Panc1 (cell line): ENCODE measurements around the gene ELMOD3. TPM values are rescaled to one million over a fixed set of nuclear protein-coding genes. Genes with fewer than 3 reads are reported as not detected.
A peak's percentile ranks its signal among the peaks of the same experiment; 100 is the strongest.

Experiments
- ATAC-seq: fragments of 200-7000 bp; cut with Tn5 transposase; 2 replicates; pipeline ENCODE4 v1.9.1; 2020; ENCODE audit warnings: mild to moderate bottlenecking, moderate library complexity
- BruUV-seq: library from RNA; stranded (reverse); fragments of 400-500 nt; replicated peaks from 2 replicates; lab custom pipeline; 2021; lab: Mats Ljungman, UMichigan
- CTCF ChIA-PET: fragments of 300-600 bp; sonication (Branson Sonifier 250); formaldehyde crosslinking; loops from one replicate; lab custom pipeline; 2022; ENCODE audit warnings: antibody characterized with exemption; lab: Charles Lee
- POLR2A ChIA-PET: fragments of 300-600 bp; sonication (Branson Sonifier 250); formaldehyde crosslinking; loops from one replicate; lab custom pipeline; 2022; ENCODE audit warnings: antibody characterized with exemption; lab: Charles Lee
- DNase-seq: peaks from one replicate; pipeline ENCODE4 v3.0.0-alpha.2; 2010; ENCODE audit warnings: low read depth, low spot score
- H3K27ac ChIP-seq: 2 replicates; pipeline ENCODE4 v1.5.1; 2011; ENCODE audit warnings: mild to moderate bottlenecking, low read length, inconsistent platforms
- H3K27me3 ChIP-seq: fragments of 200-500 bp; sonication (Bioruptor generic); 2 replicates; pipeline ENCODE4 v1.6.0; 2014; ENCODE audit warnings: low read length, inconsistent platforms; ENCODE audit not compliant: control insufficient read depth, insufficient read depth
- H3K36me3 ChIP-seq: fragments of 200-500 bp; sonication (Bioruptor generic); 2 replicates; pipeline ENCODE4 v1.5.1; 2014; ENCODE audit warnings: inconsistent platforms, mild to moderate bottlenecking, low read length, moderate library complexity; ENCODE audit not compliant: control insufficient read depth, insufficient read depth
- H3K4me1 ChIP-seq: 2 replicates; pipeline ENCODE4 v1.5.1; 2011; ENCODE audit warnings: inconsistent platforms, mild to moderate bottlenecking, low read length, moderate library complexity; ENCODE audit not compliant: control insufficient read depth, insufficient read depth
- H3K4me3 ChIP-seq, 2 experiments: 2 replicates each; pipeline ENCODE4 v1.5.1; 2011 to 2012; ENCODE audit warnings: low read depth in 2 of 2, low read length in 2 of 2, mild to moderate bottlenecking in 2 of 2, inconsistent platforms in 1 of 2, moderate library complexity in 1 of 2
- H3K9me3 ChIP-seq: fragments of 200-500 bp; sonication (Bioruptor generic); 2 replicates; pipeline ENCODE4 v1.5.1; 2014; ENCODE audit warnings: low read depth, mild to moderate bottlenecking, inconsistent platforms, low read length, moderate library complexity; ENCODE audit not compliant: control insufficient read depth, insufficient read depth
- POLR2AphosphoS5 ChIP-seq: IDR thresholded peaks from 2 replicates; pipeline ENCODE4 v1.6.1; 2012; ENCODE audit warnings: mild to moderate bottlenecking, low read depth, low read length, moderate library complexity
- SIN3A ChIP-seq: IDR thresholded peaks from 2 replicates; pipeline ENCODE4 v1.6.1; 2012; ENCODE audit warnings: low read depth, mild to moderate bottlenecking, low read length, moderate library complexity, borderline replicate concordance; ENCODE audit not compliant: insufficient read depth
- TCF7L2 ChIP-seq: IDR thresholded peaks from 2 replicates; pipeline ENCODE4 v1.6.1; 2011; ENCODE audit warnings: mild to moderate bottlenecking, low read depth, low read length, inconsistent platforms
- in situ Hi-C: cut with HindIII; loops from 2 replicates; pipeline ENCODE4 v1.10.0; 2016; ENCODE audit warnings: low sequenced_read_pairs, low pct_unique_long_range_greater_than_20kb
- intact Hi-C: fragments of 100-400 bp; cut with micrococcal nuclease; formaldehyde crosslinking; loops from one replicate; pipeline ENCODE4 v1.10.0; 2022; ENCODE audit not compliant: unreplicated experiment
- total RNA-seq: library from RNA; stranded (reverse); gene quantifications from one replicate; pipeline ENCODE4 v1.2.1, GENCODE V29; 2021; ENCODE audit not compliant: unreplicated experiment
- TF ChIP-seq, protein P1 (sequence below), 2 experiments: IDR thresholded peaks; 2 replicates each; pipeline ENCODE4 v1.6.1; 2011 to 2012; ENCODE audit warnings: low read depth in 2 of 2, control low read depth in 1 of 2, low read length in 1 of 2, mild to moderate bottlenecking in 1 of 2, moderate library complexity in 1 of 2; ENCODE audit not compliant: insufficient read depth in 1 of 2

Gene ELMOD3
- total RNA-seq, 1 experiment from 2014 or later, result 14.8 TPM

DNA sequence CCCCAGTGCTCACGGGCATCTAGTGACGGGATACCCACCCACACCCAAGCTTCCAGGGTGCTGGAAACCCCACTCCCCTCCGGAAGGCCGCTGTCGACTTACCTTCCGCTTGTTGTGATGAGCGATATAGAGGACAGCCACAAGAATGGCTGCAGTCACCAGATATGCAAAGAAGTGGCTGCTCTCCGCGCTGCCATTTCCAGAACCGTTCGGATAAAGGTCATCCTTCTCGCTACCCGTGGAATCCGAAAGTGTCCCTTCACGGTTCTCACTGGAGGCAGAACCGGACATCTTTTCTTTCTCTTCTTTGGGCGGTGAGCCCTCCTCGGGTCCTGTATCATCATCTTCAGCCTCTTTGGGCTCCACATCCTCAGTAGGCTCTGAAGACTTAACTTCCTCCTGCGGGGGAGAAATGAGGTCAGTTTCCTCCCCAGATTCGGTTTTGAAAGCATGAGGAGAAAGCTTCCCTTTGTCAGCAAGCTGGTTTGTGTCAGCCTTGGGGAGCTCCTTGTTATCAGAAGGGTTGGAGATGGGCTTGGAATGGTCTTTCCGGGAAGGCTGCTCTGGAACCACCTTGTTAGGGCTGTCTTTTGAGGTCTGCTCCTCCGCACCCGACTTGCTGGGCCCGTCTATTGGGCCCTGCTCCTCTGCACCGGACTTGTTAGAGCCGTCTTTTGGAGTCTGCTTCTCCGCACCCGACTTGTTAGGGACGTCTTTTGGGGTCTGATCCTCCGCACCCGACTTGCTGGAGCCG is 28.0 kb upstream of the ELMOD3 start:
- in situ Hi-C loops, result no loop called here
- POLR2A ChIA-PET, result interaction anchor here (0.6 kb wide), 1 partner anchor 14 kb away, joined by 3 read pairs; no protein-coding TSS in a partner anchor

DNA sequence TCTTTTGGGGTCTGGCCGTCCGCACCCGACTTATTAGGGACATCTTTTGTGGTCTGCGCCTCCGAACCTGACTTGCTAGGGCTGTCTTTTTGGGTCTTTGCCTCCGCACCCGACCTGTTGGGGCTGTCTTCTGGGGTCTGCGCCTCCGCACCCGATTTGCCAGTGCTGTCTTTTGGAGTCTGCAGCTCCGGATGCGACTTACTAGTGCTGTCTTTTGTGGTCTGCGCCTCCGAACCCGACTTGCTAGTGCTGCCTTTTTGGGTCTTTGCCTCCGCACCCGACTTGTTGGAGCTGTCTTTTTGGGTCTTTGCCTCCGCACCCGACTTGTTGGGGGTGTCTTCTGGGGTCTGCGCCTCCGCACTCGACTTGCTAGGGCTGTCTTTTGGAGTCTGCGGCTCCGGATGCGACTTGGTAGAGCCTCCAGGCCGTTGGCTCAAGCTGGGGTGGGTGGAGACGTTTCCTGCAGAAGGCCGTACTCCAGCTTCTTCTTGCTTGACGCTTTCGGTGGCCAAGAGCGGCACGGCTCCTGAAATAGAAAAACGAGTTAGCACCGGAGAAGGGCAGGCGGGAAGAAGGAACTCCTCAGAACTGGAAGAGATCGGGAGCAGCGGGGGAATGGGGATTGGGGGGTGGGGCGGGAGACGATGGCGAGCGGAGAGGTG is 27.3 kb upstream of the ELMOD3 start:
- H3K27ac ChIP-seq, result peak overlapping the region; percentile 93
- CTCF ChIA-PET, result interaction anchor here (0.6 kb wide), 2 partner anchors 237 to 376 kb away, joined by 3 read pairs; no protein-coding TSS in a partner anchor
- TSS peak; percentile 91 for BruUV-seq
- in situ Hi-C loops (no loop called here), intact Hi-C loops (no loop called here)
- POLR2A ChIA-PET, result interaction anchor here (0.6 kb wide), 3 partner anchors 14 to 278 kb away, joined by 3 to 10 read pairs (median 4); no protein-coding TSS in a partner anchor
- peak overlapping the region; percentile 83 to 88 for H3K4me3 ChIP-seq
- H3K9me3 ChIP-seq, result no peaks in the 10 kb centered on the region
- no peaks in the 10 kb centered on the region for H3K27me3 ChIP-seq
- ATAC-seq (peak; percentile 40), DNase-seq (no peak)
- H3K36me3 ChIP-seq, result peaks cover 8% of the 10 kb centered on the region
- no peak for TF ChIP-seq SIN3A
- H3K4me1 ChIP-seq, result peaks cover 12% of the 10 kb centered on the region

More for the DNA sequence above, 28.0 kb upstream of the ELMOD3 start:
- CTCF ChIA-PET, result interaction anchor here (0.6 kb wide), 1 partner anchor 237 kb away, joined by 3 read pairs; no protein-coding TSS in a partner anchor
- DNase-seq, result no peak
- H3K27me3 ChIP-seq, result no peaks in the 10 kb centered on the region
- H3K4me3 ChIP-seq, result peak overlapping the region; percentile 83 to 88
- no peaks in the 10 kb centered on the region for H3K9me3 ChIP-seq
- H3K36me3 ChIP-seq, result peaks cover 11% of the 10 kb centered on the region
- TF ChIP-seq POLR2AphosphoS5 (no peak), SIN3A (peak; percentile 1; the same call in 1 of the 2 replicates)
- BruUV-seq, result no TSS peak
- peaks cover 12% of the 10 kb centered on the region for H3K4me1 ChIP-seq
- intact Hi-C loops, result no loop called here
- no peak for ATAC-seq
- H3K27ac ChIP-seq, result peak overlapping the region; percentile 93

DNA sequence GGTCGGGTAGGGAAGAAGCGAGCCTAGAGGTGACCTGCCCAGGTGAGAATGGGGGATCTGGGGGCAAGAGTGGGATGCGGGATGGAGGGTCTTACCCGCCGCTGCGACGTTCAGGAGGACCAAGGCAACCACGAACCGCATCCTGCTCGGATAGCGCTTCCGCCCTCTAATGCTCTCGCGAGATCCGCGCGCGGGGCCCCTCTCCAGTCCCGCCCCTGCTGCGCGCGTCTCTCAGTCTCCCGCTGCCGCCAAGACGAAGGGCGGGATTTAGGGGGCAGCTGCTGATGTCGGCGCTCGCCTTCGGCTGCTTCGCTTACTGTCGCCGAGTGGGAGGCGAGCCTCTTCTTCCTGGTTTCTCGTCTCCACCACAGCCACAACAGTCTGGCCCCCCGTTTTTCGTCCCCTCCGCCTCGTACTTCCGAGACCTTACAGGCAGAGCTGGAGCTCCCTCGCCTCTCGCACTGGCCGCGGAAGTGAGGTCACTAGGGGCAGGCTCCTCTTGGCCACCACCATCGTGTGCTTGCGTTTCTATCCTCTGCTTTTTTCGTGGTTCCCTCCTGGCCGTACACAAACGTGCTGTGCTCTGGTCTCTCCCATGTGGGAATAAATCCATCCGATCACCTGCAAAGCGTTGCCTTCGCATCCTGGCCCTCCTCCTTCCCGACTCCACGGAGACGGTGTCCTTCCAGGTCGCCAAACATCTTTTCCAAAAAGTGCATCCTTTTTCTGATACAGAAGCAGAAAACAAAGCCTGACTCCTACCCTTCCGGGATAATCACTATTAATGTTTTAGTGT is 26.5 kb upstream of the ELMOD3 start, which contains the start of gene TGOLN2:
TGOLN2 (minus strand) TSS at position 168 of the 796 bp plus-strand sequence; CDS start at position 141, 27 bp downstream.
- BruUV-seq, result TSS peak; percentile 97
- POLR2A ChIA-PET, result interaction anchor here (0.6 kb wide), 2 partner anchors 62 to 278 kb away, joined by 4 to 10 read pairs; no protein-coding TSS in a partner anchor
- CTCF ChIA-PET, result interaction anchor here (0.6 kb wide), 1 partner anchor 375 kb away, joined by 3 read pairs; no protein-coding TSS in a partner anchor
- TF ChIP-seq SIN3A (peak; percentile 97; the same call in 1 of the 2 replicates), POLR2AphosphoS5 (peak; percentile 100), TCF7L2 (no peak)
- TF ChIP-seq, protein P1, sequence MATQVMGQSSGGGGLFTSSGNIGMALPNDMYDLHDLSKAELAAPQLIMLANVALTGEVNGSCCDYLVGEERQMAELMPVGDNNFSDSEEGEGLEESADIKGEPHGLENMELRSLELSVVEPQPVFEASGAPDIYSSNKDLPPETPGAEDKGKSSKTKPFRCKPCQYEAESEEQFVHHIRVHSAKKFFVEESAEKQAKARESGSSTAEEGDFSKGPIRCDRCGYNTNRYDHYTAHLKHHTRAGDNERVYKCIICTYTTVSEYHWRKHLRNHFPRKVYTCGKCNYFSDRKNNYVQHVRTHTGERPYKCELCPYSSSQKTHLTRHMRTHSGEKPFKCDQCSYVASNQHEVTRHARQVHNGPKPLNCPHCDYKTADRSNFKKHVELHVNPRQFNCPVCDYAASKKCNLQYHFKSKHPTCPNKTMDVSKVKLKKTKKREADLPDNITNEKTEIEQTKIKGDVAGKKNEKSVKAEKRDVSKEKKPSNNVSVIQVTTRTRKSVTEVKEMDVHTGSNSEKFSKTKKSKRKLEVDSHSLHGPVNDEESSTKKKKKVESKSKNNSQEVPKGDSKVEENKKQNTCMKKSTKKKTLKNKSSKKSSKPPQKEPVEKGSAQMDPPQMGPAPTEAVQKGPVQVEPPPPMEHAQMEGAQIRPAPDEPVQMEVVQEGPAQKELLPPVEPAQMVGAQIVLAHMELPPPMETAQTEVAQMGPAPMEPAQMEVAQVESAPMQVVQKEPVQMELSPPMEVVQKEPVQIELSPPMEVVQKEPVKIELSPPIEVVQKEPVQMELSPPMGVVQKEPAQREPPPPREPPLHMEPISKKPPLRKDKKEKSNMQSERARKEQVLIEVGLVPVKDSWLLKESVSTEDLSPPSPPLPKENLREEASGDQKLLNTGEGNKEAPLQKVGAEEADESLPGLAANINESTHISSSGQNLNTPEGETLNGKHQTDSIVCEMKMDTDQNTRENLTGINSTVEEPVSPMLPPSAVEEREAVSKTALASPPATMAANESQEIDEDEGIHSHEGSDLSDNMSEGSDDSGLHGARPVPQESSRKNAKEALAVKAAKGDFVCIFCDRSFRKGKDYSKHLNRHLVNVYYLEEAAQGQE (IDR thresholded peaks at IDR 0.05; ENCODE audit: insufficient read depth in 1 of 2, low read depth in 2 of 2, low read length in 1 of 2), result no peak
- ATAC-seq (peak; percentile 99), DNase-seq (peak; percentile 79)
- H3K36me3 ChIP-seq, result peaks cover 8% of the 10 kb centered on the region
- no peaks in the 10 kb centered on the region for H3K9me3 ChIP-seq
- in situ Hi-C loops, result no loop called here
- intact Hi-C loops, result no loop called here
- no peaks in the 10 kb centered on the region for H3K27me3 ChIP-seq
- peaks cover 12% of the 10 kb centered on the region for H3K4me1 ChIP-seq
- H3K4me3 ChIP-seq, result peak within 1 kb of the TSS; percentile 83 to 88
- peak within 1 kb of the TSS; percentile 93 for H3K27ac ChIP-seq
